NCI-H128 (cell line): ENCODE measurements around the gene BCKDHB.
"Not testable (repeated sequence)": the region's sequence is repeated elsewhere in the genome, so short reads cannot be mapped to it uniquely, and the experiment has no call there.

Experiments
- DNase-seq: peaks from one replicate; lab custom pipeline; 2025; ENCODE audit not compliant: unreplicated experiment; lab: John Stamatoyannopoulos, UW

Gene BCKDHB

DNA sequence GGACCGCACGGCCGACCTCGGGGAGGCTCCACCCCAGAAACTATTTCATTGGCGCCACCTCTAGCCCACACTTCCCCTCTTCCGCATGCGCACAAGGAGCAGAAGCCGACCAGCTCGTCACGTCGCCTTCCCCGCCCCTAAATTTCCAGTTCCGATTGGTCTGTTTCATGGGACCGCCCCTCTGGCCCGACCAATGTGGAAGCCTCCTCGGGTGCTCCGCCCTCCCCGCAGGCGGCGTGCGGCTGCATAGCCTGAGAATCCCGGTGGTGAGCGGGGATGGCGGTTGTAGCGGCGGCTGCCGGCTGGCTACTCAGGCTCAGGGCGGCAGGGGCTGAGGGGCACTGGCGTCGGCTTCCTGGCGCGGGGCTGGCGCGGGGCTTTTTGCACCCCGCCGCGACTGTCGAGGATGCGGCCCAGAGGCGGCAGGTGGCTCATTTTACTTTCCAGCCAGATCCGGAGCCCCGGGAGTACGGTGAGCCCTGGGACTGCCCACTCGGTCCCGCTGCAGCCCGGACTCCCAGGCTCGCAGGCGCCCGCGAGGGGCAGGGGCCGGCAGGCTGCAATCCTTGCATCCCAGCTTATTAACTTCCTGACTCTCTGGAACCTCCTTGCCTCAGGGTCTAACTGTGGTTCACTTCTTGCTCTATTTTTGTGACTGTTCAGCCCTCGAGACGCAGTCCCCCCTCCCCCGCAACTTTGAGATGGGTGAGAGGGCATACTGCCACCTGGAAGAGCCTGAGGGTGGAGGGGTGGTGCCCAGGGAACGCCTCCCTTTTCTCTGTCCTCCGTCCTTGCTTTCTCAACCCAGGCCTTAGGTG lies at the start of gene BCKDHB:
BCKDHB (plus strand) TSS at position 254 of the 818 bp plus-strand sequence; CDS start at position 277, 23 bp downstream.
- DNase-seq, result peak; percentile 98

DNA sequence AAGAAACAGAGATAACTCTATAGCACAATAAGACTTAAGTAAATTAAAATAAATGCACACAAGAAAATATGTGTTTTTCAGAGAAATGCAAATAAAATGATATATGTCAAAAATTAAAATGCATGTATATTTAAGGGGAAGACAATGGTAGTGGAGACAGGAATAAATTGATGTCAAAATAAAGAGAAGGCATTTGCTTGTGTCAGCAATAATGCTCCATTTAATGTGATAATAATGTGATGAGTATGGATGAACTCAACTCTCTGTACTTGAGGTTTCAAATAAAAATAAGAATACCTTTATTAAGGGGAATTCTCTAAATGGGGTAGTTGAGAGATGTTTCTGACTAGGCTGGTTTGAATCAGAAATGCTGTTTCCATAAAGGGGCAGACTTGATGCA lies 45.7 kb upstream of the BCKDHB start:
- DNase-seq, result no peak

DNA sequence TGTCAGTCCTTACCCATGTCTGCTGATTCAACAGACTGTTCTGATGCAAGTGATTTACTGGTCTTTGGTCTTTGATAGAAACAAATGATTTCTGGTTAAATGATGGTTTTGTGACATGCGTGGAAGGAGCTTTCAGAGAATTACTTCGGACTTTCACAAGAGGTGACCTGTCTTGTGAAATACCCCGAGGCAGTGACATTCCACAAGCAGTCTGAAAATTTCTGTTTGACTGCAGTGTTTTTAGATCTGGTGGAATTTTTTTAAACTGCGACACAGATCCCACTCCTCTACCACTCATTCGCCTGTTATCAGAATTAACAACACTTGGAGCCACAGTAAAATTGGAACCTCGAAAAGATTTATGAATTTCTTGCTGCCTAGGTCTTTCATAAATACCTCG lies 38.3 kb upstream of the BCKDHB start:
- DNase-seq, result not testable (repeated sequence)

DNA sequence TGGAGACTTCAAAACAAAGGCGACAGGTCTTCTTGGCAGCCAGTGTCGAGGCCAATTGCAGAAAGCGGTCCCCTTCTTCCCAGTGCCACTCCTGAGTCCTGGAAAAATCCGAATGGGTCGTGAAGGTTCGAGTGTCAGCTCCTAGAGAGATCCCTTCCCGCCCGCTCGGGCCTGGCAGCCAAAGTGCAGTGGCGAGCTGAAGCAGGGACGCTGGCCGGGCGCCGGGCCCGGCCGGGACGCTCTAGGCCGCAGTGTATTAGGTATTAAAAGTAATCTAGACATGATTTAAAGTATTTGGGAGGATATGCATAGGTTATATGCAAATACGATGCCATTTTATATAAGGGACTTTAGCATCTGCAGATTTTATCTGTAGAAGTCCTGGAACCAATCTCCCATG lies 36.0 kb upstream of the BCKDHB start:
- DNase-seq, result not testable (repeated sequence)

DNA sequence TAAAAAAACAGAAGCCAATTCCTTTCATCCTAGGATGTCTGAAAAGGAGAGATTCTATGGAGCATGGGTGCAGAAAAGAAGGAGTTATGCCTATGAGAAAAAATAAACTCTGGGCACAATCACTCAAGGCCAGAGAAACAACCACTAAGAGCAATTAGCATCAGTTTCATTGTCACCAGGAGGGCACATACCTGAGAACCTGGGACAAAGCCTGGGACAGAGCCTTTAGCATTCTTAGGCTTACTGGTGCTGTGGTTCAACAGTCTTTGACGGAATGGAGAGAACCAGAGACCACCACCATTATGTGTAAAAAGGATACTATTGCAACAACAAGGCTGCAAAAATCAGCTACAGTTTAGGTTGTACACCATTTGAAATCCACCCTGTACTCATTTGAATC lies 29.4 kb upstream of the BCKDHB start:
- no peak for DNase-seq

DNA sequence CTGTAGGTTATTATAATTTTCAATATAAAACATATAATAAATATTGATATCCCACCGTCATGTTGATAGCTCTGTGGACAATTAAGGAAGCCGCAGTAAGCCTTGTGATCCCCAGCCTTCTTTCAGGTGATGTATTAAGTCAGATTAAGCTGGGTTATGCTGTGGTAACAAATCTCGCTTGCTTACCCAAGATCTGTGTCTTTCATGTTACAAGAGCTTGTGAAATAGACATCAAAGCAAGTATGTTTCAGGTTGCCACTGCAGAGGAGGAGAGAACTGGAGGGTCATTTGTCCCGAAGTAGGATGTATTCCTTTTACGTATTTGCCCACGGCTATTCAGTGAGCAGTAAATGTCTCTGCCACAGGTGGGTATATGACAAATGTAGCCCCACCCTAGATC lies 17.8 kb upstream of the BCKDHB start:
- no peak for DNase-seq

DNA sequence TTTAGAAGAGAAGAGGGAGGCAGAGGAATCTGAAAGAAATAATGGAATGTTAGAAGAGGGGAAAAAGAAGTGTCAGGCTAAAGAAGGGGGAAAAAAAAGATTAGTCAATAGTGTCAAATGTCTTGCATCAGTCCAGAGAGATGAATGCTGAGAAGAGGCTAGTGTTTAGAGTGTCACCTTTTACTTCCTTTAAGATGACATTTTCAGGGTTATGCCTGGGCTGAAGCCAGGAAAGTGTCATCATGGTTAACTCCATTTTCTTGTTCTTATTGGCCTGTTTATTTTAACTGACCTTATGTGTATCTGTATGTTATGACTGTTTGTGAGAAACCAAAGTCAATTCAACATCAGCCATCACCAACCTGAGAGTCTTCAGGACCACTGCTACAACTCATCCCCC lies 15.0 kb upstream of the BCKDHB start:
- DNase-seq, result no peak

DNA sequence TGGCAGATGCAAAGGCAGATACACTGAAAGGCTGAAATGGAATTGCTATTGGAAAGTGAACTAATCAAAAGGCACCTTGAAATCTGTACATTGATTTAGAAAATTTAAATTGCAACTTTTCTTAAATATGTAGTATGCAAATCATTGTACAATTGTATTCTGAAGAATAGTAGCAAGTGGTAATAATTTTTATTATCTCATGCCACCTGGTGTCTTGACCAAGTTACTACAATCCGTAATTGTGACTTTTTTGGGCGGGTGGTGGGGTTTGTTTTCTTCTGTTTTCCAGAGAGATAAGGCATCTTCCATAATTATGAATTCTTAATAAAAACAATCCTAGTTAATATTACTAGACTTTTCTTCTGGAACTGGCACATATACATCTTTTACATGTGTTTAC lies 12.5 kb upstream of the BCKDHB start:
- DNase-seq, result no peak

DNA sequence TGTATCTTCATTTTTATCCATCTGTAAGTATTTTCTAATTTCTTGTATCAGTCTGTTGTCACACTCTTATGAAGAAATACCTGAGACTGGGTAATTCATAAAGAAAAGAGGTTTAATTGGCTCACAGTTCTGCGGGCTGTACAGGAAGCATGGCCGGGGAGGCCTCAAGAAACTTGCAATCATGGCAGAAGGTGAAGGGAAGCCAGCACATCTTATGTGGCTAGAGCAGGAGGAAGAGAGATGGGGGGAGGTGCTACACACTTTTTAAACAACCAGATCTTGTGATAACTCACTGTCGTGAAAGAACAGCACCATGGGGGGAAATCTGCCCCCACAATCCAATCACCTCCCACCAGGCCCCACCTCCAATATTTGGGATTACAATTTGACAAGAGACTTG lies 10.9 kb upstream of the BCKDHB start:
- no peak for DNase-seq

DNA sequence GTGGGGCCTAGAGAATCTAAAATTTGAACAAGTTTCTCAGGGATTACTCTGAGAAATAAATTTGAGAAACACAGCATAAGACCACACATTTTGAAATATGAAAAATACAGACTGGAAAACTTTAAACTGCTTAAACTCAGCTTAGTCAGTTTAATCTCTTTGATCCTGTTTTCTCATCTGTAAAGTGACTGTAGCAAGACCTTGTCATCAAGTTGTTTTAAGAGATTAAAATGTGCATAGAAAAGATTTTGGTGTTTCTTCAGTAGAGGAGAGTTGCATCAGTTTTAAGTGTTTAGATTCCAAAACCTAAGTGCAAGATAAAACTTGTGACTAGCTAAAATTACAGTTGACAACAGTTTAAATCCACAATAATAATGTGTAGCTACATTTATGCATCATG lies 8.1 kb upstream of the BCKDHB start:
- no peak for DNase-seq

DNA sequence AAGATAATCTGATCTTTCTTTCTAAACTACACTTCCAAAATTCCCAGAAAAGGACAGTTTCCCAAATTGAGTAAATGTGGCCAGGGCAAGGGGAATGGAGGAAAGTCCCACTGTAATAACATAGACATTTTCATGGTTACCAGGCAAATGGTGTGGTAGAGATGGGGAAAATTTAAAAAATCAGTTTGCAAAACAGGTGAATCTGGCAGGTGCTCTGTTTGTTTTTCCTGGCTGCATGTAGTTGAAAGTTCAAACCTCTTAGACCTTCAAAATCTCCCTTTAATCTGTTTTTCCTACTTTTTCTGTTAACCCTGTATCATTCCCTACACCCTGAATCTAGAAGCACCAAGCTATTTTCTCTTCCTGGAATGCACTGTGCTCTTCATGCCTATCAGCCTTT lies 2.0 kb upstream of the BCKDHB start:
- no peak for DNase-seq

DNA sequence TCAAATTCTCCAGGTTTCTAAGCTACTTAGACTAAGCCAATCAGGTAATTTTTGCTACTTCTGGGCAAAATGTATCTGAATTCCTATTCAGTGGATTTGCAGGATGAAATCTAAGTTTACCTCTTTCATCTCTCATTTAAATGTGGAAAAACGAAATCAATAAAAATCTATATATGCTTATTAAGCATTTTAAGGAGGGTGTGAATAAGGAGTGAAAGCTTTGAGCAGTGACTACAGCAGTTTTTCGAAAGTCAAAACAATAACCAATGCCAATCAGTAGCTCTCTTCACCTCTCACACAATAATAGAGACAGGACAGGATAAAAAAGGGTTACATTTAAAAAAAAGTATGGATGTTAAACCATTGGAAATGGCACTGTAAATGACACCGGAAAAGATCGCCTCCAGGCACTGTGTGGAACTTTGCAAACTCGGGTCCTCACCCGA lies 476 bp upstream of the BCKDHB start:
- no peak for DNase-seq

DNA sequence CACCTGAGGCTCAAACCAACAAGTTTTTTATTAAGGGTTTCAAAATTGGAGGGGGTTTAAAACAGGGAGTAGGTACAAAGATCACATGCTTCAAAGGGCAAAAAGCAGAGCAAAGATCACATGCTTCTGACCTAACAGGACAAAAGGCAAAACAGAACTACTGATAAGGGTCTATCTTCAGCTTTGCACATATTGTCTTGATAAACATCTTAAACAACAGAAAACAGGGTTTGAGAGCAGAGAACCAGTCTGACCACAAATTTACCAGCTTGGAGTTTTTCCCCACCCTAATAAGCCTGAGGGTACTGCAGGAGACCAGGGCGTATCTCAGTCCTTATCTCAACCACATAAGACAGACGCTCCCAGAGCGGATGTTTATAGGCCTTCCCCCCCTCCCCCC lies 16.1 kb downstream of the BCKDHB start:
- DNase-seq, result not testable (repeated sequence)

DNA sequence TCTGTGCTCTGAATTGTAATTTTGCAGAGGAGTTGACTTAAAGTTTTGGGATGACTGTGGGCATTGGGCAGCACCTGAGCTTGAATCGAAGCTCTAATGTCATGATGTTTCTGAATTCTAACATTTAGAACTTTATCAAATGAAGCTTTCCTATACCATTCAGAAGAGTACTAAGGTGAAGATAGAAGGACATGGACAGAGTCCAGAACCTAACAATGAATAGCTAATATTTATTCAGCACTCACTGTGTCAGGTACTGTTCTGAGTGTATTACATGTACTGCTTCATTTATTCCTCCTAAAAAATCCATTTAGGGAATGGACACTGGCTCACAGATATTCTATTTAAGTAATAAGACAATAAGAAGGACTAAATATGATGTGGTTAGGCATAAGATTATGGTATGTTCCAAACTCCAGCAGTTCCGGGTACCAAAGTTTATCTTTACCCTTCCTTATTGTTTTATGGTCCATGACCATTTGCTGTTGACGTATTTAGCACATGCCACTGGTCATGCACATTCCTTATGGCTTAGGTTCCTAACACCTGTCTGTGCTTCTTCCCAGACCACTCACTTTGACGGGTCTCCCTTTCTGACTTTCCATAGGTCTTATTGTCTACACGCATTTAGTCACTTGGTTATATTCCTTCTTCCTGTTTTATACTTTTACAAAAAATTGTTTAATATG lies 20.3 kb downstream of the BCKDHB start:
- DNase-seq, result no peak

DNA sequence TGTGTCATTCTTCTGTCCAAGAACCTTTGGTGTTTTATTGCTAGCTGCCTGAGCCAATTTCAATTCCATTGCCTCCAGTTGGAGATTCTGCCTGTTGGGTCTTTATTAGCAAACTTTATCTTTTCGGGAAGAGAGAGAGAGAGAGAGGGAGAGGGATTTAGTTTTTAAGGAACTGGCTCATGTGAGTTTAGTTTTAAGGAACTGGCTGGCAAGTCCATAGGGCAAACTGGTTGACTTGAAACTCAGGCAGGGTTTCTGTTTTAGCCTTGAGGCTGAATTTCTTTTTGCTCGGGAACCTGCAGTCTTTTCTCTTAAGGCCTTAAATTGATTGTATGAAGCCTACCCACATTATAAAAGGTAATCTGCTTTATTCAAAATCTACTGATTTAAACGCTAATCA lies 23.0 kb downstream of the BCKDHB start:
- DNase-seq, result no peak

DNA sequence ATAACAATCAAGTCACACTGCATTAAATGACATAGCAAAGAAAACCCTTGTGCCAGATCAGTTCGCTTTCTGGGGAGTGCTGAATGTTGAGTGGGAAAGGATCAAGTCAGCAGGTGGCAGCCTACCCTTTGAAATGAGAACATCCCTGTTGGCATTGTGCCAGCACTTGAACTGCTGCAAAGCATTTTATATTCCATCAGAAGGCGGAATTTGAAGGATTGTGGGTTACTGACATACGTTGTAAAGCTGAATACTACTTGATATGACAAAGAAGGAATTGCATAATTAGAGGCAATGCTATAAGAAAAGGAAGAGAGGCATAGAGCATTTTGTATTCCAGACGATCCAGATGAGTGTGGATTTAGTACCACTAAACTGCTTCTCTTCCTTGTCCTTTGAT lies 26.5 kb downstream of the BCKDHB start:
- DNase-seq, result peak; percentile 70

DNA sequence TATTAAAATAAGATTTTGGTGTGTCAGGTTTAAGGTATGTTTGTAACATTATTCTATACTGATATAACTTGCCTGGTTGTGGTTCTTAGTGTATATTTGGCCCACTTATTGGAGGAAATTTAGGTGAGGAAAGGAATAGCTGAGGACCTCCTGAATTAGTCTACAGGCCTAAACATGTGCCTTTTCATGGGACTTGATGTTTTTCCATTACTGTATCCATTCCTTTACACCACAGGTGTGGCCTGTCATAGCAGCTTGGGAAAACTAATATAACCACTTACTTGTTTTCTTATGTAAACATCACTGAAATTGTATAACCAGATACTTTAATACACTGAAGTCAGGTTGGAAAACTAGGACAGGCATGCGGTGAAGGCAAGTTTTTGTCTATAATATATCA lies 27.6 kb downstream of the BCKDHB start:
- no peak for DNase-seq

DNA sequence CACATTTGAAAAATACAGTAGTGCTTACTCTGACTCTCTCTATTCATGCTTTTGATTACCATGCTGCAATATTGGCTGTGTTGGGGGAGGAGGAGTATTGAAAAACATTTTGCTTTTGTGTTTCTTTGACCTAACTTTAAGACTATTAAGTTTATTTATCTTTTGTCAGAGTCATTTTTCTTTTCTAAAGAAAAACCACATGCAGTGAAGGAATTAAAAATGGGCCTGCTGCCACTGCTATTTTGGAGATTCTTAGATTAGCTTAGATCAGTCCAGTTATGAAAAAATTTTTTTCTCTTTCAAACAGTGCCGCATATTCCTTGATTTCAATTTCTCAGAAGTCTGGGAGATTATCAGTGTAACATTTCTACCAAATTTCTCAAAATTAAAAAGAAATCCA lies 36.1 kb downstream of the BCKDHB start:
- no peak for DNase-seq

DNA sequence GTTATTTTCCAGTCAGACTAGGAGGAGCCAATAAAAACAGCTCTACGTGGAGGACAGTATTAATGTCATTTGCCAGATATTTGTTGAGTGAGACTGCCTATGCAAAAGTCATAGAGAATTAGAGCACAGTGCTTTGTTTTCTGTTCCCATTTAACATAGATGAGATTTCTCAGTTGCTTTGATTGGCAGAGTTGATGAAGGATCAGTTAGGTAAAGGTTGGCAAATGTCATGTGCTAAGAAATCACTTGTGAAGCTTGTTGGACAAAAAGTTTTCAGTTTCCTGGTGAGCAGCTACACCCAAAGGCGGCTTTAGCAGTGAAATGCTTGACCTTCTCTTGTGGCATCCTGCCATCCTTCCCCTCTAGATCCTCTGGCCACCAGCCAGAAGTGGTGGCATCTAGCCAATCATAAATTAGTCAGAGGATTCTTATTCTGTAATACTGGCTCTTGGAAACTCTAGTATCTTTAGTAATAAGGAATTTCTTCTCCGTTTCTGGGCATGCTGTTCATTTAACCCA lies 37.0 kb downstream of the BCKDHB start:
- no peak for DNase-seq

DNA sequence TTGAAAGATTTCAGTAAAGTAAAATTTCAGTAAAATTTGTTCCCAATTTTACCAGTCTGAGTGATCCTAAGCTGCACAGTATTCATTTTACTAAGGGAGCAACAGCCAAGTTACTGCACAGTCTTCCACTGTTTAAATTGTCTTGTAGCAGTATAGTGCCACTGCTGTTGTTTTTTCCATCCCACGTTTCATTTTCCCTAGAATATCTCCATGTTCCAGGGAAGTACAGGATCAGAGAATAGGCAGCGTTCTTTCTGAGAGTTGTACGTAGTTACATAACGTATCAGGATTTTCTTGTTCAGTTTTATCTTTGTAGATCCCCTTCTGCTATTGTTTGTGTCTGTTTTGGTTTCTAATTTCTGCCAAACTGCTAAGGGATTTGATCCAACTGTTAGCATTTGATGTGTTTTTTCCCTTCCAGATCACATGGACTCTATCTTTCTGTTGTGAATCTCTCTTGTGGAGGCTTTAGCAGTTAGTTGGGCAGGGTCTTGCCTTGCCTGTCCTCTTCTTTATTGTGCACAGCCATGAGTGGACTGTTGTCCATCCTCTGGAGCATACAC lies 38.4 kb downstream of the BCKDHB start:
- DNase-seq, result no peak

DNA sequence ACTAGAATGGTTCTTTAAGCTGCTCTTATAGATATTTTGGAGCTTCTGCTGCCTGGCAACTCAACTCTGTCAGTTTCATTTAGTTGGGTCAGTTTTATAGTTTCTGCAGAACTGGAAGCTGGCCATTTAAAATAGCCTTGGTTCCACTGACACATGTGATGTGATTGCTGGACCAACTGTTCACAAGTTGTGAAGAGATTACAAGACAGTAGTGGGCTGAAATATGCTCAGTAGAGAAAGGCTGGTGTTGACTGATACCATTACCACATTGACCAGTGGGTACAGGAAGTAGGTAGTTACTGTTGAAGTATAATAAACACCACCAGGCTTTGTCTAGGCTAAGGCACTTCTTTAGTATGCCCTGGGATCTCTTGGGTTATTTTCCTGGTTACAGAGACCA lies 39.0 kb downstream of the BCKDHB start:
- DNase-seq, result no peak

DNA sequence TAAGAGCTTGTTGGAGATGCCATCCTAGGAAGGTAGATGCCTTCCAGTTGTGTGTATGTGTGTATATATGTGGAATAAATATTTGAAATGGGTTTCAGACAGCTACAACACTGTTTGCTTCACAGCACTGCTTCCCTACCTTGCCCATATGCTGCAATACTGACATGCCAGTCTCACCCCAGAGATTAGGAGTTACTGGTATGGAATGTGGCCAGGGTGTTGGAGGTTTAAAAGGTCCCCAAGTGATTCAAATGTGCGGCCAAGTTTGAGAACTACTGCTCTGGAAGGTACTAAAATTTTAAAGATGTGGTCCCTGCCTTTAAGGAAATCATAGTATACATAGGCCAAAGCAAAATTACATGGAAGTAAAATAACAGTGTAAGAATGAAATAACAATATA lies 39.5 kb downstream of the BCKDHB start:
- no peak for DNase-seq
